ENCODE data around the gene TRIM62.

TRIM62 gene

DNA sequence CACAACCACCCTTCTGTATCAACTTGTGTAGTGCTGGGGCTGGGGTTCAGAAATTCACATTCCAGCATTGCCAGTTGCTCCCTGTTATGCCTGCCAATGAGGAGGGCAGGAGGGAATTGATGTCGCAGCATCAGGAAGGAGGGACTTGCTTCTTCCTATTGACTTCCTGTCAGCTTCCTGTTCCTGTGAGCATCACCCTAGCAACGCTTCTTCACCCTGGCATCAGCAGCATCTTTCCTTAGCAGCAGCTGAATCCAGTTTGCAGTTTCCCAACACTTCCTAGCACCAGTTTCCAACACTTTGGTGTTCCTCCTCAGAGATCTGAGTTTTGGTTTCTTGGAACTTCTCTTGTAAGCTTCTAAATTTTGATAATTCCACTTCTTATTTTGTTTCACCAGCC is 8.9 kb upstream of the TRIM62 start:
- no peak for DNase-seq (ENCODE audit: low read depth)
- TF ChIP-seq, protein P1, sequence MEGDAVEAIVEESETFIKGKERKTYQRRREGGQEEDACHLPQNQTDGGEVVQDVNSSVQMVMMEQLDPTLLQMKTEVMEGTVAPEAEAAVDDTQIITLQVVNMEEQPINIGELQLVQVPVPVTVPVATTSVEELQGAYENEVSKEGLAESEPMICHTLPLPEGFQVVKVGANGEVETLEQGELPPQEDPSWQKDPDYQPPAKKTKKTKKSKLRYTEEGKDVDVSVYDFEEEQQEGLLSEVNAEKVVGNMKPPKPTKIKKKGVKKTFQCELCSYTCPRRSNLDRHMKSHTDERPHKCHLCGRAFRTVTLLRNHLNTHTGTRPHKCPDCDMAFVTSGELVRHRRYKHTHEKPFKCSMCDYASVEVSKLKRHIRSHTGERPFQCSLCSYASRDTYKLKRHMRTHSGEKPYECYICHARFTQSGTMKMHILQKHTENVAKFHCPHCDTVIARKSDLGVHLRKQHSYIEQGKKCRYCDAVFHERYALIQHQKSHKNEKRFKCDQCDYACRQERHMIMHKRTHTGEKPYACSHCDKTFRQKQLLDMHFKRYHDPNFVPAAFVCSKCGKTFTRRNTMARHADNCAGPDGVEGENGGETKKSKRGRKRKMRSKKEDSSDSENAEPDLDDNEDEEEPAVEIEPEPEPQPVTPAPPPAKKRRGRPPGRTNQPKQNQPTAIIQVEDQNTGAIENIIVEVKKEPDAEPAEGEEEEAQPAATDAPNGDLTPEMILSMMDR (IDR thresholded peaks at IDR 0.05; ENCODE audit: control insufficient read depth, extremely low read depth, insufficient read depth): no peak
- H3K4me3 ChIP-seq (ENCODE audit: low read depth, low read length): no peak overlapping the region

DNA sequence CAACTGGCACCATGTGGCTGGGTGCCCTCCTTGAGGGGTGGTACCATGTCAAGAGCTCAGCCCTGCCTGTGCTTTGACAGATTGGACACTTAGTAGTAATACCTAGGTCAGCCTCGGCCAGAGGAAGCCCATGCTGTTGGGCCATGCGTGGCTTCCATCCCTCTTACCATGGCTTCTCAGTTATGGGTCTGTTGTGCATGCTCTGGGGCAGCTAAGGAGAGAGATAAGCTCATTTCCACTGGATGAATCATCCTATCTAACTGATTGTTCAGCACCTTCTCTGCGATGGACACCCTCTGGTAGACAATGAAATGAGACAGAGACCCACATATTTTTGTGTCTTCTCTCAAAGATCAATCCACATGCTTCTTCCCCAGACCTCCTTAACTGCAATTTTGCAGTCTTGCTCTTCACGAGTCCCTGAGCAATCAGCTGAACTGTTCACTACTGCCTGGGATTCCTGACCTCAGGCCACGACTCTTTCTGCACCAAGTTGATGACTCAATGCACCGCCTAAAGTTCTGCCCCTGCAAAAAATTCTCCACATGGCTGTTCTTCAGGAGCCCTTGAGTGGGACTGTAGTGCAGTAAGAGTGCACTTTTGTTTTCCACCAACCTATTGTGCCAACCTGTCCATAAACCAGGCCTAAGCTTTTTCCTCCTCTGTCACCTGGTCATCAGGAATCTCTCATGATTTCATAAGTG is 6.9 kb upstream of the TRIM62 start:
- H3K4me3 ChIP-seq (ENCODE audit: low read depth, low read length): no peak overlapping the region
- TF ChIP-seq, protein P1 (IDR thresholded peaks at IDR 0.05; ENCODE audit: control insufficient read depth, extremely low read depth, insufficient read depth): no peak
- DNase-seq (ENCODE audit: low read depth): no peak

DNA sequence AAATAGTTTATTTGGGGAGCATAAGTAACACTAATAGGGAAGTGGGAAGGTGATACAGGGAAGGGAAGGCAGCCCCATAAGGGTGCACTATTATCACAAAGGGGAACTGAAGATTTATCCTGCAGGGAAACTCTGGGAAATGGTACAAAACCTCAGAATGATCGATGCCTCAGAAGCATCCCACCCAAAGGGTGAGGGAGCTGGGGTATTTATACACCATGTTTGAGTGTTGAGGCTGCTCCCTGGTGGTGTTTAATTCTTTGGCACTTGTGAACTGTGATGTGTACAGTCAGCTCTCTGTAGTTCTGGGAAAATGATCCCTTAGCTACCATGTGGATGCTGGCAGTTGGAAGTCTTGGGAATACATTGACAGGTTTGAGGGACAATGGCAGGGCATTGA is 5.1 kb upstream of the TRIM62 start:
- H3K4me3 ChIP-seq (ENCODE audit: low read depth, low read length): no peak overlapping the region
- TF ChIP-seq, protein P1 (IDR thresholded peaks at IDR 0.05; ENCODE audit: control insufficient read depth, extremely low read depth, insufficient read depth): no peak
- no peak for DNase-seq (ENCODE audit: low read depth)

GRCh38 chr1:33185541-33185940 is 3.7 kb upstream of the TRIM62 start:
- TF ChIP-seq, protein P1 (IDR thresholded peaks at IDR 0.05; ENCODE audit: control insufficient read depth, extremely low read depth, insufficient read depth): no peak
- DNase-seq (ENCODE audit: low read depth): no peak
- no peak overlapping the region for H3K4me3 ChIP-seq (ENCODE audit: low read depth, low read length)

- no peak overlapping the region for H3K4me3 ChIP-seq (ENCODE audit: low read depth, low read length)
- DNase-seq (ENCODE audit: low read depth): no peak
- TF ChIP-seq, protein P1 (IDR thresholded peaks at IDR 0.05; ENCODE audit: control insufficient read depth, extremely low read depth, insufficient read depth): no peak
Observed at GRCh38 chr1:33183306-33183705, 1.5 kb upstream of the TRIM62 start.

DNA sequence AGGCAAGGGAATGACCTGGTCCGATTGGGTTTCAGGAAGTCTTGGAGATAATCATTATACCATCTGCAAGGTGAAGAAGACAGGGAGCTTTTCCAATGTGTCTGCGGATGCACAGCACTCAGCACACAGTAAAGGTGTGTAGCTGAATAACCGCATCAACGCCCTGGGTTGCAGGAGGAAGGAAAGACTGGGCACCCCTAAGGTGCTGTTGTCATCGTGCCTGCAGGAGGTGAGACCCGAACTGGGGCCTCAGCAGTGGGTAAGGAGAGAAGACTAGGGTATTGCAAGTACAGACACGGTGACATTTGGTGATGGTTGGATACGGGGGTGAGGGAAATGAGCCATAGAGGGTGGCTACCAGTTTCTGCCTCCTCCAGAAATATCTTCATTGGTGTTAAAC is 1.1 kb upstream of the TRIM62 start:
- H3K4me3 ChIP-seq (ENCODE audit: low read depth, low read length): no peak overlapping the region
- no peak for DNase-seq (ENCODE audit: low read depth)
- TF ChIP-seq, protein P1 (IDR thresholded peaks at IDR 0.05; ENCODE audit: control insufficient read depth, extremely low read depth, insufficient read depth): no peak

DNA sequence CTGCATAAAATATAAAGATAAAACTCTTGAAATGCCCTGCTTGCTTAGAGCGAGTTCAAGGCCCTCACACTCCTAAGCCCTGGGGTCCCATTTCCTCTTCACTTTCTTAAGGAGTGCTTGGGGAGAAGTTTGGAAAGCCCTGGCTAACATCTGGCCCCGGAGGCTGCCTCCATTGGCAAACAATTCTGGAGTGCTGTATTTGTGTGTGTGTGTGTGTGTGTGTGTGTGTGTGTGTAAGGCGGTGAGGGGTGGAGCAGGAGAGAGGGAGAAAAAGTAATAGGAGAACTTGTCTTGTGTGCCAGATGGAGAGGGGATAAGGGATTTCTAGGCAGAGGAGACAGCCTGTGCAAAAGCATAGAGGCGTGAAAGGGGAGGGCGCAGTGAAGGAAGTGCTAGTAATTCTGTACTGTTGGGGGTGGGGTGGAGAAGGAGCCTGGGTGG is 578 bp upstream of the TRIM62 start:
- no peak for DNase-seq (ENCODE audit: low read depth)
- H3K4me3 ChIP-seq (ENCODE audit: low read depth, low read length): peak overlapping the region; percentile 76
- TF ChIP-seq, protein P1 (IDR thresholded peaks at IDR 0.05; ENCODE audit: control insufficient read depth, extremely low read depth, insufficient read depth): no peak
